ENCODE measurements around the gene NEDD8. TPM values are rescaled to one million over a fixed set of nuclear protein-coding genes. Genes with fewer than 3 reads are reported as not detected.

The NEDD8 gene
- total and polyA plus RNA-seq, 2 donors (not counting 3 experiments of a cell fraction or from before 2014, with no cell fraction given): 243 to 316 TPM

- Histone ChIP-seq H3K36me3 (ENCODE audit: control insufficient read depth in 2 of 2, extremely low read depth in 1 of 2, insufficient read depth in 2 of 2, low read length in 2 of 2) (peaks cover 3 to 18% of the 10 kb centered on the region in 2 experiments), H3K27ac (ENCODE audit: insufficient read depth, low read depth, low read length) (peak overlapping the region; percentile 88)
Observed at GRCh38 chr14:24233538-24233866, 1.3 kb upstream of the NEDD8 start.

More at GRCh38 chr14:24233538-24233866, 1.3 kb upstream of the NEDD8 start:
- Histone ChIP-seq H3K9ac (replicated peaks; ENCODE audit: extremely low read depth, insufficient read depth, low read length) (no peak overlapping the region), H3K9me1 (replicated peaks; ENCODE audit: control insufficient read depth, extremely low read depth, insufficient read depth, low read length) (no peaks in the 10 kb centered on the region), H3K4me2 (ENCODE audit: insufficient read depth, low read length) (peak overlapping the region; percentile 73), H3K27me3 (ENCODE audit: control insufficient read depth in 2 of 2, insufficient read depth in 2 of 2, low read length in 2 of 2) (no peaks in the 10 kb centered on the region), H2AFZ (ENCODE audit: low read depth, low read length) (no peak overlapping the region), H4K20me1 (replicated peaks; ENCODE audit: control insufficient read depth, extremely low read depth, insufficient read depth, low read length) (no peaks in the 10 kb centered on the region), H3K4me1 (ENCODE audit: control insufficient read depth, extremely low read depth, insufficient read depth, low read length) (peaks cover 30% of the 10 kb centered on the region), H3K79me2 (ENCODE audit: control insufficient read depth, insufficient read depth, low read length) (peaks cover 42% of the 10 kb centered on the region), H3K4me3 (replicated peaks in 1 of 3; ENCODE audit: insufficient read depth in 1 of 3, low read depth in 1 of 3, low read length in 3 of 3) (peak overlapping the region in 2 of 3 experiments; percentile 67 to 87), H3K9me3 (replicated peaks; ENCODE audit: control insufficient read depth, insufficient read depth, low read length) (no peaks in the 10 kb centered on the region)
- BruUV-seq (replicated peaks): no TSS peak
- ChIA-PET POLR2A (interaction anchor here (1.6 kb wide), 1 partner anchor 9 kb away, joined by 6 read pairs; the partner anchor contains the start of gene TINF2), CTCF (interaction anchor here (1.0 to 1.9 kb wide), 2 partner anchors 9 to 18 kb away, joined by 3 to 11 read pairs; partner anchors contain the start of genes MDP1 and TINF2)
- FAIRE-seq (no peak), DNase-seq (ENCODE audit: low read depth, low spot score) (no peak)
- intact Hi-C loops (cut with micrococcal nuclease): loop anchor here (2.0 kb wide), 1 partner anchor 39 kb away; the partner anchor contains the start of gene TM9SF1
- TF ChIP-seq MYC (IDR thresholded peaks at IDR 0.05; ENCODE audit: low read depth, low read length) (no peak), POLR2AphosphoS5 (IDR thresholded peaks at IDR 0.05; ENCODE audit: insufficient read depth, low read depth, low read length) (no peak), POLR2A (IDR thresholded peaks at IDR 0.05; ENCODE audit: low read depth, low read length) (no peak), GATA2 (IDR thresholded peaks at IDR 0.05; ENCODE audit: insufficient read depth, insufficient read length, low read depth, low read length) (no peak), CTCF (IDR thresholded peaks at IDR 0.05; ENCODE audit: extremely low read depth in 1 of 2, insufficient read depth in 1 of 2, low read depth in 1 of 2, low read length in 2 of 2) (no peak), EZH2 (IDR thresholded peaks at IDR 0.05; ENCODE audit: borderline replicate concordance, low read depth, low read length, severe bottlenecking) (no peak), FOS (IDR thresholded peaks at IDR 0.05; ENCODE audit: borderline replicate concordance, insufficient read depth, low read length) (no peak), JUN (IDR thresholded peaks at IDR 0.05; ENCODE audit: borderline replicate concordance, insufficient read depth, insufficient read length, low read depth) (no peak), MAX (IDR thresholded peaks at IDR 0.05; ENCODE audit: insufficient read depth, insufficient read length) (no peak)
- dilution Hi-C loops (cut with MboI; ENCODE audit: extremely low pct_ligation_motif_present, low sequenced_read_pairs): no loop called here

Measured in endothelial cell of umbilical vein (primary cell).